Measurements from ENCODE around the gene SOX5. TPM values are rescaled to one million over a fixed set of nuclear protein-coding genes. Genes with fewer than 3 reads are reported as not detected.

Gene SOX5
- total RNA-seq, 1 experiment from 2014 or later: 3.1 TPM

GRCh38 chr12:23938422-23938821 is 11.0 kb downstream of the SOX5 start:
- no peaks in the 10 kb centered on the region for H4K20me1 ChIP-seq (ENCODE audit: control insufficient read depth, insufficient read depth, insufficient read length)
- TF ChIP-seq, protein P1, sequence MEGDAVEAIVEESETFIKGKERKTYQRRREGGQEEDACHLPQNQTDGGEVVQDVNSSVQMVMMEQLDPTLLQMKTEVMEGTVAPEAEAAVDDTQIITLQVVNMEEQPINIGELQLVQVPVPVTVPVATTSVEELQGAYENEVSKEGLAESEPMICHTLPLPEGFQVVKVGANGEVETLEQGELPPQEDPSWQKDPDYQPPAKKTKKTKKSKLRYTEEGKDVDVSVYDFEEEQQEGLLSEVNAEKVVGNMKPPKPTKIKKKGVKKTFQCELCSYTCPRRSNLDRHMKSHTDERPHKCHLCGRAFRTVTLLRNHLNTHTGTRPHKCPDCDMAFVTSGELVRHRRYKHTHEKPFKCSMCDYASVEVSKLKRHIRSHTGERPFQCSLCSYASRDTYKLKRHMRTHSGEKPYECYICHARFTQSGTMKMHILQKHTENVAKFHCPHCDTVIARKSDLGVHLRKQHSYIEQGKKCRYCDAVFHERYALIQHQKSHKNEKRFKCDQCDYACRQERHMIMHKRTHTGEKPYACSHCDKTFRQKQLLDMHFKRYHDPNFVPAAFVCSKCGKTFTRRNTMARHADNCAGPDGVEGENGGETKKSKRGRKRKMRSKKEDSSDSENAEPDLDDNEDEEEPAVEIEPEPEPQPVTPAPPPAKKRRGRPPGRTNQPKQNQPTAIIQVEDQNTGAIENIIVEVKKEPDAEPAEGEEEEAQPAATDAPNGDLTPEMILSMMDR (conservative IDR thresholded peaks at IDR 0.05): no peak
- no peak overlapping the region for H3K4me3 Mint-ChIP-seq

More at GRCh38 chr12:23938422-23938821, 11.0 kb downstream of the SOX5 start:
- H3K9me3 Mint-ChIP-seq: no peaks in the 10 kb centered on the region; a peak in 1 of 5 replicates
- Histone ChIP-seq H3K79me1 (ENCODE audit: insufficient read depth, low read depth, low read length, poor library complexity, severe bottlenecking) (no peaks in the 10 kb centered on the region), H2AK5ac (ENCODE audit: insufficient read length, low read length) (no peak overlapping the region), H4K5ac (ENCODE audit: insufficient read length, low read depth, low read length) (no peak overlapping the region), H3K14ac (ENCODE audit: insufficient read depth, low read length) (no peak overlapping the region), H2AFZ (ENCODE audit: low read length) (no peak overlapping the region), H3K4ac (ENCODE audit: low read depth, low read length) (no peak overlapping the region), H3K23me2 (ENCODE audit: insufficient read length, low read depth, low read length, poor library complexity, severe bottlenecking) (no peaks in the 10 kb centered on the region), H3K56ac (ENCODE audit: insufficient read length, low read depth, low read length) (no peak overlapping the region), H2BK5ac (ENCODE audit: insufficient read length, low read length) (no peak overlapping the region), H4K8ac (replicated peaks; ENCODE audit: insufficient read length, low read depth, low read length) (no peak overlapping the region), H3K27me3 (ENCODE audit: insufficient read depth, low read length) (no peaks in the 10 kb centered on the region), H3K9ac (ENCODE audit: extremely low read depth, insufficient read length, low read length) (no peak overlapping the region), H3K4me2 (ENCODE audit: insufficient read depth, insufficient read length, low read length) (no peak overlapping the region), H3K79me2 (ENCODE audit: insufficient read depth, low read length) (no peaks in the 10 kb centered on the region), H3K23ac (ENCODE audit: insufficient read length, low read depth, low read length) (no peak overlapping the region), H3K4me1 (ENCODE audit: insufficient read depth, low read length) (no peaks in the 10 kb centered on the region), H2BK15ac (ENCODE audit: low read depth, low read length) (no peak overlapping the region), H2BK120ac (ENCODE audit: low read depth, low read length, poor library complexity, severe bottlenecking) (no peak overlapping the region), H3K18ac (ENCODE audit: insufficient read length, low read depth, low read length) (no peak overlapping the region), H2BK12ac (ENCODE audit: insufficient read length, low read depth, low read length) (no peak overlapping the region), H3K27ac (ENCODE audit: insufficient read length, low read depth, low read length) (no peak overlapping the region), H2BK20ac (ENCODE audit: low read depth, low read length, poor library complexity, severe bottlenecking) (no peak overlapping the region), H3K9me3 (ENCODE audit: control insufficient read depth, low read depth, low read length) (no peaks in the 10 kb centered on the region), H4K91ac (ENCODE audit: insufficient read length, low read depth, low read length) (no peak overlapping the region), H3T11ph (ENCODE audit: low read length) (no peak overlapping the region)
- DNase-seq: no peak
- H3K27ac Mint-ChIP-seq: no peak overlapping the region
- no peaks in the 10 kb centered on the region for H3K27me3 Mint-ChIP-seq (ENCODE audit: low read depth)
- peaks cover 2 to 6% of the 10 kb centered on the region in 2 experiments; a peak in 1 of 4 replicates for H3K4me1 Mint-ChIP-seq
- no peaks in the 10 kb centered on the region for H3K36me3 Mint-ChIP-seq (ENCODE audit: insufficient read depth in 1 of 3, low read depth in 3 of 3)
- WGBS (ENCODE audit: extremely low coverage, insufficient read length, low lambda C conversion rate): no CpG with 5 or more reads among the region's 3 CpGs

All from H9 (cell line).